ENCODE data around the gene RSPRY1.
"Not testable (repeated sequence)": the region's sequence is repeated elsewhere in the genome, so short reads cannot be mapped to it uniquely, and the experiment has no call there.

The RSPRY1 gene

DNA sequence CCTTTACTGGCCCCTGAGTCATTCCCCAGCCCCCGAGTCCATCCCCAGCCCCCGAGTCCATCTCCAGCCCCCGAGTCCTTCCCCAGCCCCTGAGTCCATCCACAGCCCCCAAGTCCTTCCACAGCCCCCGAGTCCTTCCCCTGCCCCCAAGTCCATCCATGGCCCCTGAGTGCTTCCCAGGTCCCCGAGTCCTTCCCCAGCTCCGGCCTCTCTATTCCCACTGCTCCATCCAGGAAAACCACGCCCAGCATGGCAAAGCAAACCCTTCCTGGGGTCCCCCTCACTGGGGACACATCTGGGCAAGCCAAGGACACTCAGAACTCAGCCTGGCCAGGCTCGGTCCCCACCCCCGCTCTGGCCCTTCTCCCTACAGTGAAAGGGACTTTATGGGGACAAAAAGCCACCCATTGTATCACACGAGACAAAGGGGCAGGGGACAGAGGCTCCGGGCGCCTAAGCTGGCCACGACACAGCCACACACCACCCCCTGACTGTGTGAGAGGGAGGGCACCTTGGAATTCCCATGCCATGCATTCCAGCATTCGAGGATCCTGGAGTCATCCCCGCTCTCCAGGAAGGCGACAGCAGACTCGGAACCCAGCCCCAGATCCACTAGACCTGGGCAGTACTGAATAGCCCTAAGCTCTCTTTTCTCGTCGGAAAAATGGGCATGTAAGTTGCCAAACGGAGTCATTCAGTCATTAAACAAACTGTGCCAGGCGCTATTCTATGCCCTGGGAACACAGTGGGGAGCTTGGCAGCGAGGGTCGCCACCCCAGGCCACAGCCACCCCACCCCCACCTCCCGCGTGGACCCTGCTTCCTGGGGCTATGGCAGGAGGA lies 84.3 kb downstream of the RSPRY1 start:
- no peak for DNase-seq (ENCODE audit: low read depth)
- no peak overlapping the region for H3K4me3 ChIP-seq (ENCODE audit: control insufficient read depth, low read depth, low read length)
- TF ChIP-seq, protein P1, sequence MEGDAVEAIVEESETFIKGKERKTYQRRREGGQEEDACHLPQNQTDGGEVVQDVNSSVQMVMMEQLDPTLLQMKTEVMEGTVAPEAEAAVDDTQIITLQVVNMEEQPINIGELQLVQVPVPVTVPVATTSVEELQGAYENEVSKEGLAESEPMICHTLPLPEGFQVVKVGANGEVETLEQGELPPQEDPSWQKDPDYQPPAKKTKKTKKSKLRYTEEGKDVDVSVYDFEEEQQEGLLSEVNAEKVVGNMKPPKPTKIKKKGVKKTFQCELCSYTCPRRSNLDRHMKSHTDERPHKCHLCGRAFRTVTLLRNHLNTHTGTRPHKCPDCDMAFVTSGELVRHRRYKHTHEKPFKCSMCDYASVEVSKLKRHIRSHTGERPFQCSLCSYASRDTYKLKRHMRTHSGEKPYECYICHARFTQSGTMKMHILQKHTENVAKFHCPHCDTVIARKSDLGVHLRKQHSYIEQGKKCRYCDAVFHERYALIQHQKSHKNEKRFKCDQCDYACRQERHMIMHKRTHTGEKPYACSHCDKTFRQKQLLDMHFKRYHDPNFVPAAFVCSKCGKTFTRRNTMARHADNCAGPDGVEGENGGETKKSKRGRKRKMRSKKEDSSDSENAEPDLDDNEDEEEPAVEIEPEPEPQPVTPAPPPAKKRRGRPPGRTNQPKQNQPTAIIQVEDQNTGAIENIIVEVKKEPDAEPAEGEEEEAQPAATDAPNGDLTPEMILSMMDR (conservative IDR thresholded peaks at IDR 0.05; ENCODE audit: control insufficient read depth, insufficient read depth, low read depth, low read length), result no peak

DNA sequence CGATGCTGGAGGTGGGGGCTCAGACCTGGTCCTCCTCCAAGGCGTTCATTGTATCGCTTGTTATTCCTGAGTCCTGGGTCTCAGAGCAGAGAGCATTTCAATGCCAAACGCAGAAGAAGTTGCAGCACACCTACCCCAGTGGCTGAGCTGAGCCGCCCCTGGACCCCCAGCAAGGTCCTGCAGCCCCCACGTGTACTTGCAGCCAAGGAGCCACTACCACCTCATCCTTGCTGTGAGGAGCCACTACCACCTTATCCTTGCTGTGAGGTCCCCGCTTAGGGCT lies 84.9 kb downstream of the RSPRY1 start:
- H3K4me3 ChIP-seq (ENCODE audit: control insufficient read depth, low read depth, low read length), result no peak overlapping the region

DNA sequence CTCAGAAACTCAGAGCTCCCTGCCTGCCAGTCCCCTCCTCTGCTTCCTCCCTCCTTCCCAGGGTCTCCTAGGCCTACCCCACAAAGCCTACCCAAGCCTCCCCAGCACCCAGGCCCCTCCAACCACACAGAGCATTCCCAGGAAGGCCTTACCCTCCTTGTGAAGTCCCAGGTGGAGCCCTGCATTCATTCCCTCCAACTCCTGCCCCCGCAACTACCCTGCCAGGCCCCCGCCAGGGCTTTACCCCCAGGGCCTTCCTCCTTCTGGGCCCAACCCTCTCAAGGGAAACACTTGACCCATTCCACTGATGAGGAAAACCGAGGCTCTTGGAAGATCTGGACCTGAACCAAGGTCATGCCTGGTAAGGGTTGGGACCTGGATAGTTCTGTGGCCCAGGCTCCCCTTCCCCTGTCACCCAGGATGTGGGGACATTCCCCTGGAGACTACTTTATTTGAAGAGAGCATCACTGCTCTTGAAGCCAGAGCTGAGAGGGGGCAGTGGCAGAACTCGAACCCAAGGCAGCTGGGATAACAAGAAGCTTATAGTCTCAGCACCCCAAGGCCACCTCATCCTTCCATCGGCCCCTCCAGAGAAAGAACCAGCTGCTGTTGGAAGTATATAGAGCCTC lies 85.9 kb downstream of the RSPRY1 start:
- TF ChIP-seq, protein P1 (conservative IDR thresholded peaks at IDR 0.05; ENCODE audit: control insufficient read depth, insufficient read depth, low read depth, low read length), result no peak
- no peak for DNase-seq (ENCODE audit: low read depth)
- H3K4me3 ChIP-seq (ENCODE audit: control insufficient read depth, low read depth, low read length), result no peak overlapping the region

More for the DNA sequence above, 84.9 kb downstream of the RSPRY1 start:
- DNase-seq (ENCODE audit: low read depth), result no peak
- TF ChIP-seq, protein P1 (conservative IDR thresholded peaks at IDR 0.05; ENCODE audit: control insufficient read depth, insufficient read depth, low read depth, low read length), result no peak

- TF ChIP-seq, protein P1 (conservative IDR thresholded peaks at IDR 0.05; ENCODE audit: control insufficient read depth, insufficient read depth, low read depth, low read length), result no peak
- DNase-seq (ENCODE audit: low read depth), result no peak
- no peak overlapping the region for H3K4me3 ChIP-seq (ENCODE audit: control insufficient read depth, low read depth, low read length)
These were observed 87.2 kb downstream of the RSPRY1 start for GRCh38 chr16:57273359-57273758.

- DNase-seq (ENCODE audit: low read depth), result no peak
- H3K4me3 ChIP-seq (ENCODE audit: control insufficient read depth, low read depth, low read length), result no peak overlapping the region
- TF ChIP-seq, protein P1 (conservative IDR thresholded peaks at IDR 0.05; ENCODE audit: control insufficient read depth, insufficient read depth, low read depth, low read length), result no peak
These were observed 87.7 kb downstream of the RSPRY1 start for GRCh38 chr16:57273826-57274225.

DNA sequence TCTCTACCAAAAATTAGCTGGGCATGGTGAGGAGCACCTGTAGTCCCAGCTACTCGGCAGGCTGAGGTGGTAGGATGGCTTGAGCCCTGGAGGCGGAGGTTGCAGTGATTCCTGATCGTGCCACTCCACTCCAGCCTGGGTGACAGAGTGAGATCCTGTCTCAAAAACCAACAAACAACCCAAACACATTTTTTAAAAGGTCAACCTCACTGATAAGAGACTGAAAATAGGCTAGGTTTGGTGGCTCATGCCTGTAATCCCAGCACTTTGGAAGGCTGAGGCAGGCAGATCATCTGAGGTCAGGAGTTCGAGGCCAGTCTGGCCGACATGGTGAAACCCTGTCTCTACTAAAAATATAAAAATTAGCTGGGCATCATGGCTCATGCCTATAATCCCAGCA lies 89.8 kb downstream of the RSPRY1 start:
- not testable (repeated sequence) for DNase-seq (ENCODE audit: low read depth); H3K4me3 ChIP-seq (ENCODE audit: control insufficient read depth, low read depth, low read length)

GRCh38 chr16:57276596-57276995 lies 90.5 kb downstream of the RSPRY1 start:
- TF ChIP-seq, protein P1 (conservative IDR thresholded peaks at IDR 0.05; ENCODE audit: control insufficient read depth, insufficient read depth, low read depth, low read length), result no peak
- DNase-seq (ENCODE audit: low read depth), result no peak
- H3K4me3 ChIP-seq (ENCODE audit: control insufficient read depth, low read depth, low read length), result no peak overlapping the region

All from fibroblast of mammary gland (primary cell).